ENCODE data around the gene IRAK2. TPM values are rescaled to one million over a fixed set of nuclear protein-coding genes. Genes with fewer than 3 reads are reported as not detected.

IRAK2 gene
- polyA plus RNA-seq, 5 donors, result 1.4 to 2.3 (median 2.0) TPM

DNA sequence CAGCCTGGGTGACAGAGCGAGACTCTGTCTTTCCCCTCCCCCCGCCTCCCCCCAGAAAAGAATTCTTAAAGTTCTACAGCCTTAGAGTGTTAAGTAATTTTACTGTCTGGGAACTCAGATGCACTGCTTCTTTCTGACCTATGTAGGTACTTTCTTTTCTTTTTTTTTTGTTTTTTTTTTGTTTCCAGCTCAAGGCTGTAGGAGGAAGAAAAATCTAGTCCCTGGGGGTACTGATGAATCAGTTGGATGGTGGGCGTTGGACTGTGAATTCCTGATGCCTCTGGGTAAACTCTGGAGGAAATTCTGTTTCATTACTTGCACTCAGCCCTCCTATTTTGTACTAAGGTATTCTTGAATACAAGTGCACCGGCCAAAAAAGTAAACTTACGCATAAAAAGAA is 117.2 kb downstream of the IRAK2 start:
- DNase-seq, result no peak

DNA sequence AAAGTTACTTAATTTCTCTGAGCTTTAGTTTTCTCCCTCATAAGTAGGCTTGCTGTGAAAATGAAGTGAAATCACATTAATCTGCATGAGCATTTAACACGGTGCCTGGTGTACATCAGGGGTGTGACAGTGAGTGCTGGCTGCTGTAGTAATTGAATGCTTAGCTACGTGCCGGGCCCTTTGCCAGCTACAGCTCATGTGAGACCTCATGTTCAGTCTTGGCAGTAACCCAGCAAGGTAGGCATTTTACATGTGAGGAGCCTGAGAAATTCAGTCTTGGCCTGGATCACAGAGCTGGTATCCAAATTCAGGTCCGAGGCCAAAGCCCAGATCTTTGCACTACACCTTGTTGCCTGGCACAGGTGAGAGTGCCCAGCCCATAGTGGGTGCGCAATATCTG is 118.9 kb downstream of the IRAK2 start:
- peak; percentile 55 to 63 for DNase-seq

DNA sequence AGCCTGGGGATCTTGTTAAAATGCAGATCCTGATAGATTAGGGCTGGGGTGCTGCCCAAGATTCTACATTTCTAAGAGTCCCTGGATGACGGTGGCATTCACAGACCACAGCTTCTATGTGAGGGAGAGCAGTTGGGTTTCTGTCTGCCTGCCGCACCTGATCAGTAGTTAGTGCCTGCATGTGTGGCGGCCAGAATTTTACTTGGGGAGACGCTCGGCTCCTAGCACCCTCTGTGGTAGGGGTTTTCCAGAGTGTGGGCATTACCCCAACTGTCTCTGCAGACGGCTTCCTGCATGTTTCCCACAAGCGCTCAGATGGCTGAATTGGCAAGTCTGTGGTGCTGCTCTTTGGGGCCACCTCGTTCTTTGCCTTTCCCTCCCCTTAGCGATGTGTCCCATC is 119.8 kb downstream of the IRAK2 start:
- no peak for DNase-seq

DNA sequence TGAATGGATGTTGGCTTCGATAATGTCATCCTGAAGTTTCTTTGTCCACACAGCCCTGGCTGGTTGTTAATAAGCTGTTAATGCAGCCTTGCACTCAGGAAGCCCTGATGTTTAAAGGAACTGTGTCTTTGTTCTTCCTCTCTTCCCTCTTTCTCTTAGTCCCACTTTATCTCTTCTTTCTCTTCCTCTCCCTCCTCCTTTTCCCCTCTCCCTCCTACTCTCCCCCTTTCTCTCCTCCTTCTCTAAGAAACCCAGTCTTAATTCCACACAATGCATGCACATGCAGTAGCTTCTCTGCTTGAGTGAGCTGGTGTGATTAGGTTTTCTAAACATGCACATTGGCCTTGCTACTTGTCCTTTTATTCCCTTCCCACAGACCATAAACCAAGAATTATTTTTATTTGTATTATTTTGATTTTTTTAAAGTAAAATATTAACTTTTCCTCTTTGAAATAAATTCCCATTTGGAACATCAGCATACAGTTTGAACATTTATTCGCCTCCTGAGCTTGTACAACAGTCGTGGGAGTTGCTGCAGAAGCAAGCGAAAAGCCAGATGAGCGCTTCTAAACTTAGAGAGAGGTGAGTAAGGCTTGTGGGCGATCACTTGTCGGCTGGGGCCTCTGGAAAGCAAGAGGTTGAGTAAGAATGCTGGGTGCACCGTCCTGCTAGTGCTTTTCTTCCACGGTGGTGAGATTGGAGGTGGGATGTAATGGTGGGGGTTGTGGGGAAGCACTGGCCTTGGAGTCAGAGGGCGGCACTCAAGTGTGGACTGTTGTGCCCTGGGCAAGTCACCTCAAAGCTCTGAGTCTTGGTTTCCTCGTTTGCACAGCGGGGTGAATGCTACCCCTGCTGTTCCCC is 120.8 kb downstream of the IRAK2 start:
- no peak for DNase-seq

DNA sequence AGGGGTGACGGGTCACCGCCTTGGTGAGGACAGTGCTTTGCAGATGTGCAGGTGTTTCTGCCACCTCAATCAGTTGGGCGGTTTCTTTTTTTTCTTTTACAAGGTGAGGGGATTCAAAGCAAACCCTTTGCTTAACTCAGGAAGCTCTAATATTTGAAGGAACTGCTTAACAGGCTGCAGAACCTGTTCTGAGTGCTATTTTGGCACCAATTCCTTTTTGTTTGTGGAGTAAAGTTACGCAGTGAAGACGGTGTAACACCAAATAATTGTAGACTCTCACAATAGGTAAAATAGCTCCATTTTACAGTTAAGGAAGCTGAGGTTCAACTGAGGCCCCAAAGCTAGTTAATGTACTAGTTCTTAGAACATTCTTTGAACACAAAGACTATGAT is 121.4 kb downstream of the IRAK2 start:
- DNase-seq, result peak in 1 of 2 donors; percentile 15

DNA sequence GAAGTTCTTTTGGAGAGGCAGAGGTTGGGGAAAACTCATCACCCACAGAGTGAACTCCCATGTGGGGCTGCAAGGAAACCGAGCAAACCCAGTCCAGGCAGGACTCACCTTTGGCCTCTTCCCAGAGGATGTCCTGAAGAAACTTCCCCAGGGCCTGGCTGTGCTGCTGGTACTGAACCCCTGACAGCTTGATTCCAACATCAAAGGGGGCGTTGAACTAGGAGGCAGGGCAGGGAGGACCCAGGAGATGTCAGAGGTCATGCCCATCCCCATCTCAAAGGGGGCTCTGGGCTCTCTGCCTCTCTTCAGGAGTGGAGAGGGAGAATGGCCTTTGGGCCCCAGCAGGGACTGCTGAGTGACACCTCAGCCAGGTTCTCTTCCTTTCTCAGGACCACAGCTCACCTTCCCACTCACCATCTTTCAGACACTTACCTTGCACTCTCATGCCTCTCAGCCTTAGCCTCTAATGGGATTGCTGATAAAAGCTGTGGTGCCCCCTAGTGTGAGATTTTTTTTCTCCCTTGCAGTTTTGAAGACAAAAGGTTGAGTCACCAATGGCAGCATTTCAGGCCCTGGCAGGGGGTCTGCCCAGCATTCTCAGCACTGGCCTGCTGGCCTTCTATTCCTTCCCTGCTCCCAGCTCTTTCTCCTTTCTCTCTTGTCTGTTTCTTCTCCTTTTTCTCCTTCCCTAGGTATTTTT is 122.0 kb downstream of the IRAK2 start:
- DNase-seq, result no peak

DNA sequence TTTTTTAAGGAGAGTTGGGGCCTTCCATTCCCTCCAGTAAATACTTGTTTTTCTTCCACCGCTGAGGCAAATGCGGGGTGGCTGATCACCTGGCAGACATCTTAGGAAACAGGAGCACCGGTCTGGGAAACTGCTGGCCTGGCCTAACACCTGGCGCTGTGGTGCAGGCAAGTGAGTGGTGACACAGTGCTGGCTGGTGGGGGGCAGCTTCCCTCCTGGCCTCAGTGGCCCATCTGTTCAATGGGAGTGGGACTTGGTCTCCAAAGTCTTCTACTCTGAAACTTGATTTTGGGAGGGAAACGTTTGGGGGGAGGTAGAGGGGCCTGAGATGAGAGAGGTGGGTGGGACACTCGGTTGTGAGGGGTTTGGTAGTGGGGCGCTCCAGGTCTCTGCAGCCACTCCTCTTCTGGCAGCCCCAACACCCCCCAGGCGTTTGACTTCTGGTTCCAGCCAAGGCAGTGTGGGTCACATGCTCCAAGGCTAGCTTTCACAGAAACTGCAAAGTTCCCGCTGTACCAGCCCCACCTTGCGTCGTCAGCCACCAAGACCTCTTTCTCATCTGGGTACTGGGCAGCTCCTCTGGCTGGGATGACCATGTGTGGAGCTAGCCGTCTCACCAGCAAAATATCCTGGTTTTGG is 123.3 kb downstream of the IRAK2 start:
- DNase-seq, result no peak

DNA sequence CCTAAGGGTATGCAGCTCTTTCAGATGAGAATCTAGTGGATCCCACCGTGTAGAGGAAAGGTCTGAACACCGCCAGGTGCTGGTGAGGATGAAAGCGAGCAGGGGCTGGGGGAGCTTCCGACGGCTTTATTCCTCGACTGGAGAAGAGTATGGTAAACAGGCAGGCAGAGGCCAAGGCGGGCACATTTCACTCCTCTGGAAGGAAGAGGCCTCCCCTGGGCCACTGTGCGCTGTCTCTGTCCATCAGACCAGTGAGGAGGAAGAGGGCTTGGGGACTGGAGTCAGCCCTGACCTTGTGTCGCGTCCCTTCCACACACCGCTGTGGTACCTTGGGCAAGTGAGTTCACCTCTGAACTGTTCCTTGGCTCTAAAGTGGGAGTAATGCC is 123.8 kb downstream of the IRAK2 start:
- DNase-seq, result no peak

DNA sequence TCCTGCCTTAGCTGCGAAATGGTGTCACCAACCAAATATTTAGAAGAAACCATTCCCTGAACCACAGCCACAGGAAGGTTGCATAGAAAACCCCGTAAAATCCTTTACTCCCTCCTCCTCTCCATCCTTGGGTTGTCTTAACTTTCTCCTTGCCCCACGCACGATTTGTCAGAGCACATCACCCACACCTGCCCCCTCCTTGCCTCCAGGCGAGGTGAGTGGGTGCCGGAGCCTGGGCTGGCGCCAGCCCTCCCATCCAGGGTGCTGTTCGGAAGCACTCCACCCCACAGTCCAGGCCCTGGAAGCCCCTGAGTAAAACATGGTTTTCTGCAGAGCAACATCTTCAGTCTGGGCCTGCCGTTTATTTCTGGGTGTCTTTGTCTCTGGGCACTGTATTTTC is 124.4 kb downstream of the IRAK2 start:
- DNase-seq, result no peak

DNA sequence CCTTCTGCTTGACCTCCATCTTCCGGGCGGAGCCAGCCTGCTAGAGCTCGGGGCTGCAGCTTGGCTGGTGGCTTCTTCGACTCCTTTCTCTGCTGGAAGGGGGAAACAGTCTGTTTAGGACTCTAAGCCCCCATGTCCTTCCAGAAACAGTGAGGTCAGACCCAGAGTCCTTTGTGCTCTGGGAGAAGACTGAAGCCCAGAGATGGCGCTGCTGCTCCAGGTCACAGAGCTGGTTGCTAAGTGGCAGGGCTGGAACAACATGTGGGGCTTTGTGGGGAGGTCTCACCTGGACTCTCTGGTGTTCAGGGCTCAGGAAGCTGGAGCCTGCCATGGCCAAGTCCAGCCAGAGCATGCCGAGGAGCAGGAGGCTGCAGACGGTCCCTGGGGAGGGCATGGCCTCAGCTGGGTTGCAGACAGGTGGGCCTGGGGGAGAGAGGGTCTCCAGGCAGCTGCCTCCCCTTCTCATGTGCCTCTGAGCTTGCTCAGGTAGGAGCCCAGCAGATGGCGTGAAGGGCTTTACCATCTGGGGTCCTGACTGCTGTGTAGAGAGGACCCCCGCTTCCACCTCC is 125.2 kb downstream of the IRAK2 start:
- no peak for DNase-seq

DNA sequence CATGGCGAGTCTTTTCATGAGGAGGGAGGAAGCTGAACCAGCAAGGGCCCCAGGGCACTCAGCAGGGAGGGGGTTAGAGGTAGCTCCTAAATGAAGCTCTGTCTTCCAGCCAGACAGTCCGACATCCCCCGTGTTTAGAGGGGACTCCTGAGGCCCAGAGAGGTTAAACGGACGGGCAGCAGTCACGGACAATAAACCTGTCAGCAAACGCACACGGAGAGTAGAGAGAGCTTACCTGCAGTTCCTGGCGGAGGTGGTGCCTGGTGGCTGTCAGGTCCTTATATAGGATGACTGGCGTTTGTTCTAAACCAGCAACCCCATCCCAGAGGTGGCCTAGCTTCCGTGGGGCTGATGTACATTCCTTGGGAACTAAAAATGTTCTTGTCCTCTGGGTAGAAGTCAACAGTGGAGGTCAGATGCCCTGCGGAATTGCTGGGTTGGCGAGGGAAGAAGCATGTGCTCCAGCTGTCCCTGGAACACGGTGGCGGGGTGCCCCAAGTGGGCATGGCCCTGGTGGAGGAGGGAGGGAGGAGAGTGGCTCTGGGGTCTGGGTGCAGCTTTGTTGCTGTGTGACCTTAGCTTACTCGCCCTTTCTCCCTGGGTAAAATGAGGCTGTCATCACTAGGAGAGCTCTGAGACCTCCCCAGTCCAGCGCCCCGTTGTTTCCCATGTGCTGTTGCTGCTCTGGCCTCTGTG is 125.9 kb downstream of the IRAK2 start:
- no peak for DNase-seq

DNA sequence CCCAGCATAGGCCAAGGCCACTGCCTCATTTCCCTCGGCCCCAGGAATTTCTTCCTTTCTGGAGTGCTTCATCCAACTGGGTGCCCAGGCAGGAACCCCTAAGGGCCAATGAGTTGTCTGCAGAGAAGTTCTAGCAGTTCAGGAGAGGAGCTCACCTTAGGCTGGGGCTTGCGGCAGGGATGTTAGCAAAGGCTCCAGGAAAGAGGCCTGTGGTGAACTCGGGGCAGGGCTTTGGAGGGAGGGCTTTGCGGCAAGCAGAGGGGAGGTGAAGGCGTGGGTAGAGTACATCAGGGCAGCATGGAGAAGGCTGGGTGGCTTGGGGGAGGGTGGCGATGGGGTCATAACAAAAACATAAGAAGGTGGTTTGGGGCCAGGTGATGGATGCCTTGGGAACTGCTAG is 126.9 kb downstream of the IRAK2 start:
- no peak for DNase-seq

DNA sequence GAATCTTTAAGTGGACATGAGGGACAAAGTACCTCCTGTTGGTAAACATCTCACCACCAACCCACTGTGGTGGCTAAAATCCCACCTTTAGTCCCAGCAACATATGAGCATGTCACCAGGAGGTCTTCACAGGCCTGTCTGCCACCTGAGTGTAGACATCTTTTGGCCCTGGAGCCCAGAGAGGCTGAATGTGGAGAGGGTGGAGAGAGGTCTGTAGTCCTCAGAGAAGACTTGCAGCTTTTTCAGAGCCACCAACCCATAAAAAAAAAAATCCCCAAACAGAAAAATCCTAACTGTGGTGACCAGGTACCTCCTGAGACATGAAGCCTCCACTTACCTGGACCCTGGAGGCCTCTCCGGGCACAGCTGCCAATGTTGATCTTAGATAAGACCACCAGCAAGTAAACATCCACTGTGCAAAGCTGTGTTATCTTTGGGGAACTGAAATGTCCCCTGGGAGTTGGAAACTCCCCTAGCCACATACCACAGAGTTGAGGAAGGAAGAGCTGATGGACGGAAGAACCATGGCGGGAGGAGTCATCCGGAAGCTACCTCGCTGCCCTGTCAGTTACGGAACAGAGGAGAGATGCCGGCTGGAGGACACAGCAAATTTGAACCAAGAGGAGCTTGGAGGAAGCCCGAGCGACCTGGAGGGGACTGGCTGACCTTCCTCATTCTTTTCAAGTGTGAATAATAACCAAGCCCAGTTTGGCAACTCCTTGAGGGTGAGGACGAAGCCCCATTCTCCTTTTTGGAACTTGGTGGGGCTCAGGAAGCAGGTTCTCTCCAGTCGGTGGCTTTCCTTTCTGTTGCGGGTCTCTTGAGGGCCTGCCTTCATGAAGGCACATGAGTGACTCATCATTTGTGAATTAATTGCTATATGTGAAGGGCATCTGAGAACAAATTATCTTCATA is 128.0 kb downstream of the IRAK2 start, which contains the start of gene GHRL:
GHRL (minus strand) TSS at position 443 of the 915 bp plus-strand sequence. CDS start 2,767 bp downstream, outside the sequence.
- DNase-seq, result no peak

Other genes starting within 250 kb of the IRAK2 start
- 10 to 100 TPM; 39.8 to 56.1 (median 42.6) TPM for gene IL17RC, start 247.8 kb upstream of the IRAK2 start, polyA plus RNA-seq (ENCODE audit: insufficient read depth in 1 of 5, insufficient read length in 5 of 5, low replicate concordance in 1 of 5)
- gene CRELD1, start 231.1 kb upstream of the IRAK2 start, polyA plus RNA-seq (ENCODE audit: insufficient read depth in 1 of 5, insufficient read length in 5 of 5, low replicate concordance in 1 of 5), result 10 to 100 TPM; 37.8 to 75.1 (median 58.3) TPM
- gene PRRT3, start 212.5 kb upstream of the IRAK2 start, polyA plus RNA-seq (ENCODE audit: insufficient read depth in 1 of 5, insufficient read length in 5 of 5, low replicate concordance in 1 of 5), result 1 to 10 TPM; 2.9 to 4.7 (median 3.9) TPM
- 10 to 100 TPM; 59.9 to 76.1 (median 70.4) TPM for gene EMC3, start 178.1 kb upstream of the IRAK2 start, polyA plus RNA-seq (ENCODE audit: insufficient read depth in 1 of 5, insufficient read length in 5 of 5, low replicate concordance in 1 of 5)
- 10 to 100 TPM; 15.5 to 29.0 (median 21.6) TPM for gene FANCD2, start 138.5 kb upstream of the IRAK2 start, polyA plus RNA-seq (ENCODE audit: insufficient read depth in 1 of 5, insufficient read length in 5 of 5, low replicate concordance in 1 of 5)
- gene FANCD2OS, start 56.7 kb upstream of the IRAK2 start, polyA plus RNA-seq (ENCODE audit: insufficient read depth in 1 of 5, insufficient read length in 5 of 5, low replicate concordance in 1 of 5), result under 1 TPM in 4 of 5 donors, not detected in 1; 0.36 to 0.82 (median 0.55) TPM
- gene BRK1, start 49.2 kb upstream of the IRAK2 start, polyA plus RNA-seq (ENCODE audit: insufficient read depth in 1 of 5, insufficient read length in 5 of 5, low replicate concordance in 1 of 5), result 100 to 1,000 TPM; 180 to 216 (median 201) TPM
- 10 to 100 TPM; 75.9 to 89.3 (median 84.5) TPM for gene VHL, start 23.1 kb upstream of the IRAK2 start, polyA plus RNA-seq (ENCODE audit: insufficient read depth in 1 of 5, insufficient read length in 5 of 5, low replicate concordance in 1 of 5)
- 10 to 100 TPM; 33.8 to 43.3 (median 36.1) TPM for gene TATDN2, start 83.5 kb downstream of the IRAK2 start, polyA plus RNA-seq (ENCODE audit: insufficient read depth in 1 of 5, insufficient read length in 5 of 5, low replicate concordance in 1 of 5)
- 100 to 1,000 TPM in 4 of 5 donors, 10 to 100 TPM in 1; 69.0 to 204 (median 110) TPM for gene GHRL, start 128.0 kb downstream of the IRAK2 start, polyA plus RNA-seq (ENCODE audit: insufficient read depth in 1 of 5, insufficient read length in 5 of 5, low replicate concordance in 1 of 5)
- gene SEC13, start 156.2 kb downstream of the IRAK2 start, polyA plus RNA-seq (ENCODE audit: insufficient read depth in 1 of 5, insufficient read length in 5 of 5, low replicate concordance in 1 of 5), result 100 to 1,000 TPM in 3 of 5 donors, 10 to 100 TPM in 2; 99.5 to 134 (median 109) TPM